ENCODE results near the gene EXOC6B. TPM values are rescaled to one million over a fixed set of nuclear protein-coding genes. Genes with fewer than 3 reads are reported as not detected.
A peak's percentile ranks its signal among the peaks of the same experiment; 100 is the strongest.

The EXOC6B gene
- total RNA-seq, 2 donors from 2014 or later = 51.3 to 68.9 TPM

DNA sequence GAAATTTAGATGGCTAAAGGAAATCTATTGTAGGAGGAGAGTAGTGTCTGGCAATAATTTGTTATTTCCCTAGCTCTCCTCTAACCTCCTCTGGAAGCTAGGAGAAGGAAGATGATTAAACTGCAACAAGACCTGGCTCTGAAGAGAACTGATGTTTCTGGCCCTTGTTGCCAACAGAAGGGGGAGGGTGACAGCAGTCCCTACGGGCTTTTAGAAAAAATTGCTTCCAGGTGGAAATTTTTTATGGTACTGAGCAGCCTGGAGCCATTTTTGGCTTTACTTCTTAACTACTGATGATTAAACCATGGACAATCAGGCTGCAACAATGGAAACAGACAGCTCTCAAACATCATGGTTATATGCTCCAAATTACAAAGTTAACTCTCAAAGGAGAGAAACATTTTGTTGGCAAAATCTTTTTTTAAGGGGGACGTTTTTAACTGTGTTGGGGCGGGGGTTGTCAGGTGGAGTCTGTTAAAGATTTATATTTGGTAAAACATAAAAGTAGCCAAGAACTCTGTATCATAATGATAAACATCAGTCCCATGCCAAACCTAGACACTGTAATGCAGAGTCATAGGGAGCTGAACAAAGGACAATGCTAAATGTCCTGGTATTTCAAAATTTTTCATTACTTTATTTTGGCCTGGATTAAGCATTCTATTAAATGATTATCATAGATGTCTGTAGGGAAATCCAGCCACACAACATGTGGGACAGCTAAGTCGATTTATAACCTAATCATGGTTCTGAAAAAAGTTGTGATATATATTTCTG lies 70.0 kb downstream of the EXOC6B start:
- no peaks in the 10 kb centered on the region for H3K27me3 Mint-ChIP-seq (ENCODE audit: insufficient read depth)
- no peak overlapping the region for H3K27ac ChIP-seq (ENCODE audit: low read depth, low read length)
- no peak for TF ChIP-seq CTCF (conservative IDR thresholded peaks at IDR 0.05)
- no peaks in the 10 kb centered on the region for H3K36me3 ChIP-seq (ENCODE audit: control insufficient read depth, insufficient read depth, low read length)
- peak overlapping the region; percentile 10 for H3K27ac Mint-ChIP-seq
- no peak overlapping the region for H3K9ac ChIP-seq (ENCODE audit: extremely low read depth, low read length, poor library complexity, severe bottlenecking)
- H3K4me1 ChIP-seq (ENCODE audit: control insufficient read depth, insufficient read depth, low read length) = peaks cover 14% of the 10 kb centered on the region
- no peak overlapping the region for H3K4me3 Mint-ChIP-seq
- H3K27me3 ChIP-seq (ENCODE audit: control insufficient read depth, insufficient read depth, low read length, poor library complexity, severe bottlenecking) = no peaks in the 10 kb centered on the region
- peak overlapping the region; percentile 34 for H3K4me3 ChIP-seq (ENCODE audit: low read length)
- H3K36me3 Mint-ChIP-seq (ENCODE audit: low read depth) = peaks cover 12% of the 10 kb centered on the region
- 50 to 80% methylated on average over 1 to 4 of the region's 4 CpGs for WGBS, 2 experiments (ENCODE audit: insufficient coverage in 1 of 2, insufficient read length in 1 of 2)
- H3K9me3 Mint-ChIP-seq = no peaks in the 10 kb centered on the region
- H3K4me1 Mint-ChIP-seq = peaks cover 25% of the 10 kb centered on the region
- no peak for DNase-seq
- no peaks in the 10 kb centered on the region for H3K9me3 ChIP-seq (ENCODE audit: control insufficient read depth, low read length)

- no peaks in the 10 kb centered on the region for H3K27me3 ChIP-seq (ENCODE audit: control insufficient read depth, insufficient read depth, low read length, poor library complexity, severe bottlenecking)
- Mint-ChIP-seq H3K9me3 (no peaks in the 10 kb centered on the region), H3K27ac (no peak overlapping the region), H3K36me3 (ENCODE audit: low read depth) (peaks cover 3% of the 10 kb centered on the region), H3K27me3 (ENCODE audit: insufficient read depth) (no peaks in the 10 kb centered on the region), H3K4me3 (no peak overlapping the region), H3K4me1 (peaks cover 34% of the 10 kb centered on the region)
- H3K4me3 ChIP-seq (ENCODE audit: low read length) = peak overlapping the region; percentile 34
- TF ChIP-seq CTCF (conservative IDR thresholded peaks at IDR 0.05) = no peak
- no peaks in the 10 kb centered on the region for H3K36me3 ChIP-seq (ENCODE audit: control insufficient read depth, insufficient read depth, low read length)
- no peak for DNase-seq
- no peak overlapping the region for H3K27ac ChIP-seq (ENCODE audit: low read depth, low read length)
- peaks cover 16% of the 10 kb centered on the region for H3K4me1 ChIP-seq (ENCODE audit: control insufficient read depth, insufficient read depth, low read length)
- 87 to 100% methylated on average over 2 of the region's 3 CpGs for WGBS, 2 experiments (ENCODE audit: insufficient coverage in 1 of 2, insufficient read length in 1 of 2)
- no peak overlapping the region for H3K9ac ChIP-seq (ENCODE audit: extremely low read depth, low read length, poor library complexity, severe bottlenecking)
- H3K9me3 ChIP-seq (ENCODE audit: control insufficient read depth, low read length) = no peaks in the 10 kb centered on the region
Measured at GRCh38 chr2:72754628-72755320, 71.1 kb downstream of the EXOC6B start.

- Mint-ChIP-seq H3K36me3 (ENCODE audit: low read depth) (no peaks in the 10 kb centered on the region), H3K4me1 (peaks cover 21% of the 10 kb centered on the region), H3K9me3 (no peaks in the 10 kb centered on the region), H3K27ac (no peak overlapping the region), H3K27me3 (ENCODE audit: insufficient read depth) (no peaks in the 10 kb centered on the region), H3K4me3 (no peak overlapping the region)
- Histone ChIP-seq H3K4me3 (ENCODE audit: low read length) (no peak overlapping the region), H3K27me3 (ENCODE audit: control insufficient read depth, insufficient read depth, low read length, poor library complexity, severe bottlenecking) (no peaks in the 10 kb centered on the region), H3K36me3 (ENCODE audit: control insufficient read depth, insufficient read depth, low read length) (no peaks in the 10 kb centered on the region), H3K4me1 (ENCODE audit: control insufficient read depth, insufficient read depth, low read length) (peaks cover 25% of the 10 kb centered on the region), H3K27ac (ENCODE audit: low read depth, low read length) (no peak overlapping the region), H3K9ac (ENCODE audit: extremely low read depth, low read length, poor library complexity, severe bottlenecking) (no peak overlapping the region), H3K9me3 (ENCODE audit: control insufficient read depth, low read length) (no peaks in the 10 kb centered on the region)
- TF ChIP-seq CTCF (conservative IDR thresholded peaks at IDR 0.05) = no peak
- DNase-seq = peak; percentile 59
- 10 to 33% methylated on average over 1 to 3 of the region's 3 CpGs for WGBS, 2 experiments (ENCODE audit: insufficient coverage in 1 of 2, insufficient read length in 1 of 2)
Measured at GRCh38 chr2:72750977-72751639, 74.7 kb downstream of the EXOC6B start.
